Adipocyte (in vitro differentiated cells): ENCODE results near the gene GMCL1.
"Not testable (repeated sequence)": the region's sequence is repeated elsewhere in the genome, so short reads cannot be mapped to it uniquely, and the experiment has no call there.

Experiments
- DNase-seq: peaks from one replicate; pipeline ENCODE4 v3.0.0-alpha.2; 2015; ENCODE audit warnings: low read depth
- H3K27me3 ChIP-seq: replicated peaks from 2 replicates; pipeline ENCODE4 v1.7.0; 2013; ENCODE audit warnings: mild to moderate bottlenecking, low read length, moderate library complexity; ENCODE audit not compliant: control insufficient read depth, insufficient read depth
- H3K36me3 ChIP-seq: 2 replicates; pipeline ENCODE4 v1.7.0; 2013; ENCODE audit warnings: low read length, mild to moderate bottlenecking, moderate library complexity; ENCODE audit not compliant: control insufficient read depth, insufficient read depth, severe bottlenecking
- H3K4me1 ChIP-seq: 2 replicates; pipeline ENCODE4 v1.7.0; 2013; ENCODE audit warnings: mild to moderate bottlenecking, low read length, moderate library complexity; ENCODE audit not compliant: control insufficient read depth, insufficient read depth
- H3K4me3 ChIP-seq: 2 replicates; pipeline ENCODE4 v1.7.0; 2013; ENCODE audit warnings: mild to moderate bottlenecking, low read length, moderate library complexity
- H3K9ac ChIP-seq: 2 replicates; pipeline ENCODE4 v1.7.0; 2013; ENCODE audit warnings: mild to moderate bottlenecking, low read length, moderate library complexity
- H3K9me3 ChIP-seq: 2 replicates; pipeline ENCODE4 v1.7.0; 2013; ENCODE audit warnings: mild to moderate bottlenecking, low read length, moderate library complexity; ENCODE audit not compliant: control insufficient read depth

GMCL1 gene

GRCh38 chr2:69888451-69888850 is 59.0 kb downstream of the GMCL1 start:
- no peaks in the 10 kb centered on the region for H3K36me3 ChIP-seq
- peaks cover 4% of the 10 kb centered on the region for H3K9me3 ChIP-seq
- no peaks in the 10 kb centered on the region for H3K27me3 ChIP-seq
- H3K4me1 ChIP-seq: peaks cover 10% of the 10 kb centered on the region
- DNase-seq: no peak
- H3K9ac ChIP-seq: no peak overlapping the region
- H3K4me3 ChIP-seq: no peak overlapping the region

- H3K36me3 ChIP-seq: no peaks in the 10 kb centered on the region
- H3K9ac ChIP-seq: no peak overlapping the region
- no peak overlapping the region for H3K4me3 ChIP-seq
- H3K9me3 ChIP-seq: peaks cover 4% of the 10 kb centered on the region
- H3K27me3 ChIP-seq: no peaks in the 10 kb centered on the region
- no peak for DNase-seq
- H3K4me1 ChIP-seq: peaks cover 11% of the 10 kb centered on the region
These were observed 59.8 kb downstream of the GMCL1 start for GRCh38 chr2:69889302-69889701.

- Histone ChIP-seq H3K27me3 (no peaks in the 10 kb centered on the region), H3K9ac (no peak overlapping the region), H3K9me3 (peaks cover 4% of the 10 kb centered on the region), H3K4me1 (peaks cover 12% of the 10 kb centered on the region), H3K4me3 (no peak overlapping the region), H3K36me3 (peaks cover under 1% of the 10 kb centered on the region)
- DNase-seq: no peak
These were observed 61.4 kb downstream of the GMCL1 start for GRCh38 chr2:69890881-69891280.

GRCh38 chr2:69892838-69893424 is 63.5 kb downstream of the GMCL1 start:
- Histone ChIP-seq H3K36me3 (peaks cover 21% of the 10 kb centered on the region), H3K4me3 (peak overlapping the region; percentile 95)
- DNase-seq: not testable (repeated sequence)

GRCh38 chr2:69893684-69894551 is 64.5 kb downstream of the GMCL1 start, which contains the start of gene SNRNP27:
SNRNP27 (plus strand) TSS chr2:69893956; CDS start chr2:69893985, 29 bp downstream.
- Histone ChIP-seq H3K4me1 (peaks cover 12% of the 10 kb centered on the region), H3K36me3 (peaks cover 31% of the 10 kb centered on the region), H3K9me3 (peaks cover 4% of the 10 kb centered on the region), H3K27me3 (no peaks in the 10 kb centered on the region), H3K4me3 (peak within 1 kb of the TSS; percentile 95), H3K9ac (peak within 1 kb of the TSS; percentile 96)
- DNase-seq: peak; percentile 89

More at GRCh38 chr2:69892838-69893424, 63.5 kb downstream of the GMCL1 start:
- not testable (repeated sequence) for H3K9me3 ChIP-seq, H3K27me3 ChIP-seq
- peak overlapping the region; percentile 96 for H3K9ac ChIP-seq
- H3K4me1 ChIP-seq: peaks cover 12% of the 10 kb centered on the region

GRCh38 chr2:69894737-69895136 is 65.3 kb downstream of the GMCL1 start:
- Histone ChIP-seq H3K9ac (peak overlapping the region; percentile 96), H3K4me3 (peak overlapping the region; percentile 95), H3K4me1 (peaks cover 12% of the 10 kb centered on the region), H3K36me3 (peaks cover 39% of the 10 kb centered on the region)
- not testable (repeated sequence) for DNase-seq, H3K27me3 ChIP-seq, H3K9me3 ChIP-seq

- no peak overlapping the region for H3K9ac ChIP-seq
- H3K36me3 ChIP-seq: peaks cover 90% of the 10 kb centered on the region
- no peak for DNase-seq
- H3K4me1 ChIP-seq: no peaks in the 10 kb centered on the region
- H3K4me3 ChIP-seq: no peak overlapping the region
- H3K9me3 ChIP-seq: no peaks in the 10 kb centered on the region
- no peaks in the 10 kb centered on the region for H3K27me3 ChIP-seq
These were observed 72.9 kb downstream of the GMCL1 start for GRCh38 chr2:69902213-69902922.

GRCh38 chr2:69907216-69907615 is 77.8 kb downstream of the GMCL1 start:
- no peaks in the 10 kb centered on the region for H3K4me1 ChIP-seq
- DNase-seq: no peak
- no peak overlapping the region for H3K9ac ChIP-seq
- H3K27me3 ChIP-seq: no peaks in the 10 kb centered on the region
- no peak overlapping the region for H3K4me3 ChIP-seq
- no peaks in the 10 kb centered on the region for H3K9me3 ChIP-seq
- H3K36me3 ChIP-seq: peaks cover 83% of the 10 kb centered on the region

GRCh38 chr2:69911985-69912563 is 82.6 kb downstream of the GMCL1 start:
- H3K4me1 ChIP-seq: peaks cover 15% of the 10 kb centered on the region
- H3K4me3 ChIP-seq: no peak overlapping the region
- peak; percentile 86 for DNase-seq
- peak overlapping the region; percentile 59 for H3K9ac ChIP-seq
- H3K27me3 ChIP-seq: no peaks in the 10 kb centered on the region
- H3K36me3 ChIP-seq: peaks cover 48% of the 10 kb centered on the region
- no peaks in the 10 kb centered on the region for H3K9me3 ChIP-seq

GRCh38 chr2:69914164-69914949 is 84.9 kb downstream of the GMCL1 start:
- DNase-seq: peak; percentile 100
- H3K4me3 ChIP-seq: peak overlapping the region; percentile 80
- no peaks in the 10 kb centered on the region for H3K9me3 ChIP-seq
- H3K4me1 ChIP-seq: peaks cover 32% of the 10 kb centered on the region
- peaks cover 27% of the 10 kb centered on the region for H3K36me3 ChIP-seq
- H3K27me3 ChIP-seq: no peaks in the 10 kb centered on the region
- peak overlapping the region; percentile 88 for H3K9ac ChIP-seq
